Measurements from ENCODE around the gene CCDC116.

CCDC116 gene

DNA sequence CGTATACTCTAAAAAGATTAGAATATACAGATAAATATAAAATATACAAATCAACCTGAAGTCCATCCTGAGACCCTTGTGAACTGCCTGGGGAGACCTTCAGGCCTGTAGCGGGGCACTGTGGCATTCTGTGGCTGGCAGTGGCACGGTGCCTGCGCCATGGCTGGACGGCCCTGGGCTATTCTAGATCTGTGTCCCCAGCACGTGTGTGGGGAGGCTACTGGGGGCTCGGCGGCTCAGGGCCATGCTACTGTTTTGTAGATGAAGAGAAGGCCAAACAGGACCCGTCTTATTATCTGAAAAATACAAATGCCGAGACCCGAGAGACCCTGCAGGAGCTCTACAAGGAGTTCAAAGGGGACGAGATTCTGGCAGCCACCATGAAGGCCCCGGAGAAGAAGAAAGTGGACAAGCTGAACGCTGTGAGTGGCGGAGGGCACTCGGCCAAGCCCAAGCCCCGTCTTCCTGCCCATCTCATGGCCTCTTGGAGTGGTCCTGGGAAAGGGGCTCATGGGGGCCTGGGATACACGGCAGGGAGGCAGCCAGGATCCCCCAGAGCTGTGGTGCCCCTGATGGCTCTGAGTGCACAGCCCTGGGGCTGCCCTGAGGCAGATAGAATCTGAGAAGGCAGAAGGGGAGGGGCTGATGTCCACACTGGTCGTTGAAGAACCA lies 52.1 kb downstream of the CCDC116 start:
- H3K79me2 ChIP-seq (ENCODE audit: low read length): no peaks in the 10 kb centered on the region
- no peak overlapping the region for H3K4me3 ChIP-seq (ENCODE audit: low read length)
- H2AFZ ChIP-seq (ENCODE audit: low read length): no peak overlapping the region
- H3K4me2 ChIP-seq (ENCODE audit: low read depth, low read length): no peak overlapping the region
- H3K9me2 ChIP-seq (replicated peaks; ENCODE audit: insufficient read depth, low read length): no peaks in the 10 kb centered on the region
- peaks cover under 1% of the 10 kb centered on the region; the same call in 1 of the 2 replicates for H3K4me1 ChIP-seq (ENCODE audit: low read length)
- H3K36me3 ChIP-seq (replicated peaks; ENCODE audit: insufficient read depth, low read length): no peaks in the 10 kb centered on the region; the same call in 1 of the 2 replicates
- no peaks in the 10 kb centered on the region for H3K9me3 ChIP-seq (replicated peaks; ENCODE audit: insufficient read depth, low read length)
- peaks cover 2% of the 10 kb centered on the region; the same call in 1 of the 2 replicates for H4K20me1 ChIP-seq (ENCODE audit: insufficient read depth, low read length)
- H3K27me3 ChIP-seq (replicated peaks; ENCODE audit: insufficient read depth, low read length): no peaks in the 10 kb centered on the region
- 0 out of 2 replicates have a peak, but pooled peaks cover under 1% of the 10 kb centered on the region for H3F3A ChIP-seq (ENCODE audit: insufficient read depth, low read length)
- H3K27ac ChIP-seq (ENCODE audit: low read length): no peak overlapping the region
- TF ChIP-seq EZH2 (optimal IDR thresholded peaks at IDR 0.05; ENCODE audit: low read depth, low read length): no peak
- TF ChIP-seq, protein P1, sequence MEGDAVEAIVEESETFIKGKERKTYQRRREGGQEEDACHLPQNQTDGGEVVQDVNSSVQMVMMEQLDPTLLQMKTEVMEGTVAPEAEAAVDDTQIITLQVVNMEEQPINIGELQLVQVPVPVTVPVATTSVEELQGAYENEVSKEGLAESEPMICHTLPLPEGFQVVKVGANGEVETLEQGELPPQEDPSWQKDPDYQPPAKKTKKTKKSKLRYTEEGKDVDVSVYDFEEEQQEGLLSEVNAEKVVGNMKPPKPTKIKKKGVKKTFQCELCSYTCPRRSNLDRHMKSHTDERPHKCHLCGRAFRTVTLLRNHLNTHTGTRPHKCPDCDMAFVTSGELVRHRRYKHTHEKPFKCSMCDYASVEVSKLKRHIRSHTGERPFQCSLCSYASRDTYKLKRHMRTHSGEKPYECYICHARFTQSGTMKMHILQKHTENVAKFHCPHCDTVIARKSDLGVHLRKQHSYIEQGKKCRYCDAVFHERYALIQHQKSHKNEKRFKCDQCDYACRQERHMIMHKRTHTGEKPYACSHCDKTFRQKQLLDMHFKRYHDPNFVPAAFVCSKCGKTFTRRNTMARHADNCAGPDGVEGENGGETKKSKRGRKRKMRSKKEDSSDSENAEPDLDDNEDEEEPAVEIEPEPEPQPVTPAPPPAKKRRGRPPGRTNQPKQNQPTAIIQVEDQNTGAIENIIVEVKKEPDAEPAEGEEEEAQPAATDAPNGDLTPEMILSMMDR (IDR thresholded peaks at IDR 0.05; ENCODE audit: low read length): no peak
- no peak for TF ChIP-seq EZH2phosphoT487 (IDR thresholded peaks at IDR 0.05; ENCODE audit: low read length)
- no peak overlapping the region for H3K9ac ChIP-seq (ENCODE audit: low read length)
- DNase-seq: no peak

DNA sequence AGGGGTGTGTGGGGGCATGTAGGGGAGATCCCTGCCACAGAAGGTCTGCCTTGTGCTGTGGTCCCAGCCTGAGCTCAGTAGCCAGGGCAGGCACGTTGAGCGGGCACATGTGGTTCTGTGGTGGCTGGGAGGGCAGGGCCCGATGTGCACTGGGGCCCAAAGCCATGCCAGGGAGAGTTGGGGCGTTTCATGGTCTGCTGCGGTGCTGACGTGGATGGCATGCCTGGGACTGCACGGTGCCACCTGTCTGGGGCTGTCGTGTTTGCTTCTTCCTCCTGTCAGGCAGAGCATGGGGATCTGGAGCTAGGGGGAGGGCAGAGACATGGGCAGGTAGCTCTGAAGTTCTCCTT lies 52.6 kb downstream of the CCDC116 start:
- Histone ChIP-seq H3K4me1 (ENCODE audit: low read length) (peaks cover 4% of the 10 kb centered on the region), H3K27me3 (replicated peaks; ENCODE audit: insufficient read depth, low read length) (no peaks in the 10 kb centered on the region), H4K20me1 (ENCODE audit: insufficient read depth, low read length) (peaks cover 6% of the 10 kb centered on the region; the same call in 1 of the 2 replicates)

DNA sequence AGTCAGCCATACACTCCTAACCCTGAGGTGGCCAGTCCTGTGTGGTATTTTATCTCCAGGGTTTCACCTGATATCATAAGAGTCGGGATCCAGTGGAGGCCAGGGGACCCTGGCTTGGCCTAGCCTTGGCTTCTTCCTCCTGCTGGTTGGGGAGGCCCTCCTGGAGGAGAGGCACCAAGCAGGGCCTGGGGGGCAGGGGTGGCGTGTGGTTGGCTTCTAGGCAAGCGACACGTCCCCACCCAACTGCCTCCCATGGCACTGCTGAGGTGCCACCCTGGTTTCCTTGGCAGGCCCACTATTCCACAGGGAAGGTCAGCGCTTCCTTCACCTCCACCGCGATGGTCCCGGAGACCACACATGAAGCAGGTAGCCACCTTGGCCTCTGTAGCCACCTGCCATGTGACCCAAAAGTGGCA lies 53.6 kb downstream of the CCDC116 start:
- H3K27ac ChIP-seq (ENCODE audit: low read length): no peak overlapping the region
- H3K4me3 ChIP-seq (ENCODE audit: low read length): no peak overlapping the region
- no peaks in the 10 kb centered on the region; the same call in 1 of the 2 replicates for H3K36me3 ChIP-seq (replicated peaks; ENCODE audit: insufficient read depth, low read length)

More for the DNA sequence above, 52.6 kb downstream of the CCDC116 start:
- Histone ChIP-seq H3F3A (ENCODE audit: insufficient read depth, low read length) (peaks cover 5% of the 10 kb centered on the region), H3K9me2 (replicated peaks; ENCODE audit: insufficient read depth, low read length) (no peaks in the 10 kb centered on the region), H3K36me3 (replicated peaks; ENCODE audit: insufficient read depth, low read length) (no peaks in the 10 kb centered on the region; the same call in 1 of the 2 replicates), H3K4me3 (ENCODE audit: low read length) (no peak overlapping the region), H3K79me2 (ENCODE audit: low read length) (no peaks in the 10 kb centered on the region), H3K4me2 (ENCODE audit: low read depth, low read length) (no peak overlapping the region), H3K9ac (ENCODE audit: low read length) (no peak overlapping the region), H2AFZ (ENCODE audit: low read length) (no peak overlapping the region), H3K27ac (ENCODE audit: low read length) (no peak overlapping the region), H3K9me3 (replicated peaks; ENCODE audit: insufficient read depth, low read length) (no peaks in the 10 kb centered on the region)
- no peak for TF ChIP-seq EZH2phosphoT487 (IDR thresholded peaks at IDR 0.05; ENCODE audit: low read length)
- no peak for TF ChIP-seq EZH2 (optimal IDR thresholded peaks at IDR 0.05; ENCODE audit: low read depth, low read length)
- TF ChIP-seq, protein P1 (IDR thresholded peaks at IDR 0.05; ENCODE audit: low read length): no peak
- DNase-seq: no peak

More for the DNA sequence above, 53.6 kb downstream of the CCDC116 start:
- DNase-seq: no peak
- Histone ChIP-seq H3K4me1 (ENCODE audit: low read length) (peaks cover 4% of the 10 kb centered on the region), H3K4me2 (ENCODE audit: low read depth, low read length) (no peak overlapping the region), H3K79me2 (ENCODE audit: low read length) (no peaks in the 10 kb centered on the region), H3K9ac (ENCODE audit: low read length) (no peak overlapping the region), H3K9me3 (replicated peaks; ENCODE audit: insufficient read depth, low read length) (no peaks in the 10 kb centered on the region), H3K27me3 (replicated peaks; ENCODE audit: insufficient read depth, low read length) (no peaks in the 10 kb centered on the region), H4K20me1 (ENCODE audit: insufficient read depth, low read length) (peaks cover 6% of the 10 kb centered on the region; the same call in 1 of the 2 replicates), H2AFZ (ENCODE audit: low read length) (no peak overlapping the region), H3K9me2 (replicated peaks; ENCODE audit: insufficient read depth, low read length) (no peaks in the 10 kb centered on the region), H3F3A (ENCODE audit: insufficient read depth, low read length) (peaks cover 10% of the 10 kb centered on the region)
- no peak for TF ChIP-seq EZH2 (optimal IDR thresholded peaks at IDR 0.05; ENCODE audit: low read depth, low read length)
- TF ChIP-seq, protein P1 (IDR thresholded peaks at IDR 0.05; ENCODE audit: low read length): no peak
- TF ChIP-seq EZH2phosphoT487 (IDR thresholded peaks at IDR 0.05; ENCODE audit: low read length): no peak

Measured in MM.1S (cell line).